Measurements from ENCODE around the gene DAD1.
"Not testable (repeated sequence)": the region's sequence is repeated elsewhere in the genome, so short reads cannot be mapped to it uniquely, and the experiment has no call there.

The DAD1 gene

GRCh38 chr14:22569737-22570131 is 19.3 kb downstream of the DAD1 start:
- DNase-seq (ENCODE audit: low read depth in 2 of 3, low spot score in 1 of 3), result no peak

- no peak for DNase-seq (ENCODE audit: low read depth in 2 of 3, low spot score in 1 of 3)
Observed at GRCh38 chr14:22569106-22569736, 19.8 kb downstream of the DAD1 start.

GRCh38 chr14:22567437-22567836 is 21.6 kb downstream of the DAD1 start:
- DNase-seq (ENCODE audit: low read depth in 2 of 3, low spot score in 1 of 3), result no peak

- no peak for DNase-seq (ENCODE audit: low read depth in 2 of 3, low spot score in 1 of 3)
Observed at GRCh38 chr14:22566845-22567244, 22.2 kb downstream of the DAD1 start.

DNA sequence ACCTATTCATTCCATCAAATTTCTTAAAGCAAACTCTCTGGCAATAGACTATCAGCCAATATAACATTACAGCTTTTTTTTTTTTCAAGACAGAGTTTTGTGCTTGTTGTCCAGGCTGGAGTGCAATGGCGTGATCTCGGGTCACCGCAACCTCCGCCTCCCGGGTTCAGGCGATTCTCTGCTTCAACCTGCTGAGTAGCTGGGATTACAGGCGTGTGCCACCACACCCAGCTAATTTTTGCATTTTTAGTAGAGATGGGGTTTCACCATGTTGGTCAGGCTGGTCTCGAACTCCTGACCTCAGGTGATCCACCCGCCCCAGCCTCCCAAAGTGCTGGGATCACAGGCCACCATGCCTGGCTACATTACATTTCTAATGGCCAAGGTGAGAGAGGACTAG is 22.8 kb downstream of the DAD1 start:
- DNase-seq (ENCODE audit: low read depth in 2 of 3, low spot score in 1 of 3), result not testable (repeated sequence)

DNA sequence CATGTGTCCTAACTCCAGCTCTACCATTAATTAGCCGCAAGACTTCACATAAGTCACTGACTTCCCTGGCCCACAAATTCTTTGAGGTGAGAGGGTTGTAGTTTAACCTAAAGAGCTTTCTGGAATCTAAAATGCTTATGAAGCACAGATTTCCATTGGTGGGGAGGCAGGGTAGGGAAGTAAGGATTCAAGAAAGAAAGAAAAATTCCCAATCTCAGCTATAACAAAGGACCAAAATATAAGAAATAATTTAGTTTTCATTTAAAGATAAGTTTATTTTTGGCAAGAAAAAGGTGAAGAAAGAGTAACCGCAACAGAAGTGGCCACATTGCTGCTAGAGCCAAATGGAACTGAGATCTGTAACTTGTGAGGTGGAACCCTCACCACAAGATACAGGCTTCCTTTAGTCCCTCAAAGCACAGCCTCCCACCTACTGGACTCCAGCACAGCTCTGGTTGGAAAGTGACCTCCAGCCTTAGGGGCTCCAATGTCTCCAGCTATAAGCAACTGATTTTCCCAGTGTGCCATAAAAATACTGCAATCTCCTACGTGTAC is 23.6 kb downstream of the DAD1 start:
- DNase-seq (ENCODE audit: low read depth in 2 of 3, low spot score in 1 of 3), result no peak

GRCh38 chr14:22564463-22564862 is 24.6 kb downstream of the DAD1 start:
- DNase-seq (ENCODE audit: low read depth in 2 of 3, low spot score in 1 of 3), result no peak

DNA sequence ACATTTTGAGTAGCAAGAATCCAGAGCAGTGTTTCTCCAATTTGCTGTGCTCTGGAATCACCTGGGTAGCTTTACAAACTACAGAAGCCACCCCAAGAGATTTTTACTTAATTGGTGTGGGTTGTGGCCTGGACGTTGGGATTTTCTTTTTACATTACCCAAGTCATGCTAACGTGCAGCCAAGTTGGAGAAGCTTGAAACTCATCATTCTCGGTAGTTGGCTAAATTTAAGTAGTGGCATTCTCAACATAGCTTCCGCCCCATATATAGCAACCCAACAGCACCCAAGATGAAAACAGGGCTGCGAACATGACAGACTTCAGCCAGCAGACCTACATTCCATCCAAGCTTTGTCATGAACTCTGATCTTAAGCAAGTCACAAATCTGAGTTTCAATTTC is 25.0 kb downstream of the DAD1 start:
- DNase-seq (ENCODE audit: low read depth in 2 of 3, low spot score in 1 of 3), result no peak

DNA sequence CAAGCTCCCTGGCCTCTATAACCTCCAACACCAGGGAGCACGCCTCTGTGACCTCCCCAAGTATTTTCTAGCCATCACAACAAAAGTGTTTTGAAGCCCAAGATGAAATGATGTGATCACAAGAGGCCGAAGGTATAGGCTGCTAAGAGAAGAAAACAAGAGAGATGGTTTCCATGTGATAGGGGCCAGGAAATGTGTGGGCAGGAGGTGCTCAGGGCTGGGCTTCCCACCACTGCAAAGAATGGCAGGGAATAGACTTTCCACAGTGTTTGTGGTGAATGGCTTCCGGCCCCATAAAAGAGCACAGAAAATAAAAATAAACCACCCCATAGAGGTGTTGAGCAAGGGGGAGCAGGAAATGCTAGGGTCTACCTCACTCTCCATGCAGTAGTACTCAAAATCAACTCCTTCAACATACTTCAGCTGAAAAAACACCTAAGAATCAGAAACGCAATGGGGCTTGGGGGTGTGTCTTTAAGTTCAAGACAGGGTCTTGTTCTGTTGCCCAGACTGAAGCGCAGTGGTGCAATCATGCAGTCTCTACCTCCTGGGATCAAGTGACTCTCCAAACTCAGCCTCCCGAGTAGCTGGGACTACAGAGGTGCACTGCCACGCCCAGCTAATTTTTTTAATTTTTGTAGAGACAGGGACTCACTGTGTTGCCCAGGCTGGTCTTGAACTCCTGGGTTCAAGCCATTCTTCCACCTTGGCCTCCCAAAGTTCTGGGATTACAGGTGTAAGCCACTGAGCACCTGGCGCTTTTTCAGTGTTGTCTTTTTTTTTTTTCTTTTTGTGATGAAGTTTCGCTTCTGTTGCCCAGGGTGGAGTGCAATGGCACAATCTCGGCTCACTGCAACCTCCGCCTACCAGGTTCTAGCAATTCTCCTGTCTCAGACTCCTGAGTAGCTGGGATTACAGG is 27.1 kb downstream of the DAD1 start:
- peak in 1 of 3 donors; percentile 61 for DNase-seq (ENCODE audit: low read depth in 2 of 3, low spot score in 1 of 3)

DNA sequence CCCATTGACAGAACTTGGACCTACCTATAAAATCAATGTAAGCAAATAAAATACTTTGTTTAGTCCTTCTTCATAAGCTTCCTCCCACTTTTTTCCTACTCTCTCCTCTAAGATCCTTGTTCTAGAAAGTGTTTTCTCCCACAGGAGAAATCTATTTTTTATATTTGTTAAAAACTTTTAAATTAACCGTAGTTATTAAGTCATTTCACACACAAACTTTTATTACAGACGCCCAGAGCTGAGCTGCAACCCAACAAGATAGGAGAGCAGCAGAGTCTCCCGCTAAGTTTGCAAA is 27.7 kb downstream of the DAD1 start:
- no peak for DNase-seq (ENCODE audit: low read depth in 2 of 3, low spot score in 1 of 3)

DNA sequence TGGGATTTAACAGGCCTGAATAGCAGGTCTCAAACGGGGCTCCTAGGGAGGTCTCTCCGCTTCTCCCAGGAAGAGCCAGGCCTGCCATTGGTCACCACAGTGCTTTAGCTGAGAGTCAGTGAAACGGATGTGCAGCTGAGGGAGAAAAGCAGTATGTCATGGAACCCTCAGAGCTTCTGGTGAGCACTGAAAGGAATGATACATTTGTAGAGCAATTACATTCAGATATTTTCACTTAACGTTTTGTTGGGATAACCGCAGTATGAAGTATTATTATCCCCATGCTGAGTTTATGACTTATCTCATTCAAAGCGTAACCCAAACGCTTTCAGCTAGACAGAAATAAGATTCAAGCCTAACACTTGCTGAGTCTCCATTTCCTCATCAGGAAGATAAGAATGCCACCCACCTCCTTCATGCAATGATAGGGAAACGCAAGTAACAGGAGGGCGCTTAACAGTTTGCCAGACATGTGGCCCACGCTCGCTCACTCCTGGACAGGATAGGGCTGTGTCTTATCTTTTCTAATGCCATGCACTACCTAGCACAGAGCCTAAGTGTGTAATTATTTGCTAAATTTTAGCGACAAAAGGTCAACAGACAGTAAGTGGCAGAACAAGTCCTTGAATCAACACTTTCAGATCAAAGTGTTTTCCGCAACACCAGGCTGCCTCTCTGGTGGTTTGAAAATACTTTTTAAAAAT is 28.2 kb downstream of the DAD1 start:
- no peak for DNase-seq (ENCODE audit: low read depth in 2 of 3, low spot score in 1 of 3)

DNA sequence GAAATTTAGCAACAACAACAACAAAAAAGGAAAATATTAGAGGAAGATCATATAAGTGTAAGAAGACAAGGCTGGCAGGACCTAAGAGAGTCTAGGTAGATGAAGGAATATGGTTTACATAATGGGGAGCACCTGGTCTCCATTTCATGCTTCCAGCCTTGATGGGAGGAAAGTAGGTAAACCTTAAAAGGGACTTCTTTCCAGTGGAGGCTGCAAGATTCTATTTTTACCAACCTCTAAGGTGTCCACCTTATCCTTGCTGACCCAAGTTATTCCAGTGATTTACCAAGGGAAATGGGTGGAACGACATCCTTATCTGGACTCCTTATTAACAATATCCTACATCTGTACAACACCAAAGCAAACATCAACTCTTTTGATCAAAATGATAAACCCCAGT is 30.0 kb downstream of the DAD1 start:
- DNase-seq (ENCODE audit: low read depth in 2 of 3, low spot score in 1 of 3), result no peak

GRCh38 chr14:22558221-22558913 is 30.7 kb downstream of the DAD1 start:
- DNase-seq (ENCODE audit: low read depth in 2 of 3, low spot score in 1 of 3), result peak in 2 of 3 donors; percentile 62 to 63

DNA sequence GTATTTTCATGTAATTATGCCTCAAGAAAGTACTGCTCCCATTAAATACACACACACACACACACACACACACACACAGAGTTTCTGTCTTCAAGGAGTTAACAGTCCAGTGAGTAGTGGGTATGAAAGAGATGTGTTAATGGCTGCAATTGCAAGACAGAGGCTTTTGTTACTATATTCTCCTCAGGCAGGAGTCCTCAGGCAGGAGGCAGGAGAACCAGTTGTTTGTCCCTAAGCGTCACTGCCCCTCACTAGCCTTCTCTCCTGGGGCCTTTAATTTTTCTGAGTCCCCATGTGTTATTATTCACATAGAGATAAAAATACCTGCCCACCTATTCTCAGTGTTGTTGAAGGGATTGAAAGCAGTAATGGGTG is 31.2 kb downstream of the DAD1 start:
- DNase-seq (ENCODE audit: low read depth in 2 of 3, low spot score in 1 of 3), result peak in 1 of 3 donors; percentile 11

DNA sequence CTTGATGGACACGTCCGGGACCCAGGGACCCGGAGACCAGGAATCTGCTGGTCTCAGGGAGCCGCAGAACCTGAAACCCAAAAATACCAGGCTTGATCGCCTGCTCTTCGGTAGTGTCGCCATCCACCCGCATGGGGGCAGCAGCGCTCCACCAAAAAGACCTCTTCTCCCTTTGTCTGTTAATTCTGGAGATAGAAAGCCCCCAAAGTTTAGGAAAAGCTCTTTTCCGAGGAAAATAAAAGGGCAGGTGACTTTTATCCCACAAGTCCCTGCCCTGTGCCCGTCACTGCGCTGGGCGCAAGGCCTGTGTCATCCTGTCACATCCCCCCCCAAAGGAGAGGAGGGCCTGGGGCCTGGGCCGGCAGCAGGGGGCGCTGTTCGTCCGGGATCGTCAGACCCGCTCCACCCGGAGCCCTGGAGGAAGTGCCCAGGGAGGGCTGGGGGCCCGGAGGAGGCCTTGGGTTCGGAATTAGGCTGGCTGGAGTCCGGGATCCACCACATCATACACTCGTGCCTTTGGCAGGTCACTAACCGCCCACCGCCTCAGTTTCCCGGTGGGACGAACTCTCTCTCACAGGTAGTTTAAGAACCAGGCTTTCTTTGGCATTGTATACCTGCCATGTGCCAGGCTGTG is 31.9 kb downstream of the DAD1 start:
- peak; percentile 90 to 93 (median 91) for DNase-seq (ENCODE audit: low read depth in 2 of 3, low spot score in 1 of 3)

- DNase-seq (ENCODE audit: low read depth in 2 of 3, low spot score in 1 of 3), result peak; percentile 91 to 96 (median 96)
Observed at GRCh38 chr14:22556021-22556989, 32.7 kb downstream of the DAD1 start.

DNA sequence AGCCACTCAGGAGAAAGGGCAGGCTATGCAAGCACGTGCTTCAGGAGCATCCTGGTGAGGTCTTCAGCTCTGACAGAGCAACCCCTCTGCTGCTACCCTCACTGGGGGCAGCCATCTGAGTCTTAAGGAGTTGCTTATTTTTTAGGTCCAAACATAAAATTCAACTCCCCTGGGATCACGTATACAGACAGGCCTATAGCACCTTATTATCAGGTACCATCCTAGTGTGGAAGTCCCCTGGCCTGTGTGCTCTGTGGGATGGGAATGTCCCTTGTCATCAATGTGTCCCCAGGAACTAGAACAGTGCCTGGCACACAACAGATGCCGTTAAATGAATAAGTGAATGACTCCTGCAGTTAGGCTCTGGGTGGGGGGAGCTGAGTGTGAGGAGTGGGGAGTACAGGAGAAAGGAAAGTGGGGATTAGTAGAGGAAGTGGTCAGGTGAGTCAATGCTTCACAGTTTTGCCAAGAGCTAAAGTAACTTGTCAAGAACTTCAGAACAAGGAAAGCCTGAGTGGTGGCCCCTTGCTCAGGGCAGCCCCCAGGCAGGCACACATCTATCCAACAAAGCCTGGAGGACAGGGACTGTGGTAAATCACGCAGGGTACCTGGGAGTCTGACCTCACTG is 33.5 kb downstream of the DAD1 start:
- DNase-seq (ENCODE audit: low read depth in 2 of 3, low spot score in 1 of 3), result peak; percentile 63 to 80 (median 71)

DNA sequence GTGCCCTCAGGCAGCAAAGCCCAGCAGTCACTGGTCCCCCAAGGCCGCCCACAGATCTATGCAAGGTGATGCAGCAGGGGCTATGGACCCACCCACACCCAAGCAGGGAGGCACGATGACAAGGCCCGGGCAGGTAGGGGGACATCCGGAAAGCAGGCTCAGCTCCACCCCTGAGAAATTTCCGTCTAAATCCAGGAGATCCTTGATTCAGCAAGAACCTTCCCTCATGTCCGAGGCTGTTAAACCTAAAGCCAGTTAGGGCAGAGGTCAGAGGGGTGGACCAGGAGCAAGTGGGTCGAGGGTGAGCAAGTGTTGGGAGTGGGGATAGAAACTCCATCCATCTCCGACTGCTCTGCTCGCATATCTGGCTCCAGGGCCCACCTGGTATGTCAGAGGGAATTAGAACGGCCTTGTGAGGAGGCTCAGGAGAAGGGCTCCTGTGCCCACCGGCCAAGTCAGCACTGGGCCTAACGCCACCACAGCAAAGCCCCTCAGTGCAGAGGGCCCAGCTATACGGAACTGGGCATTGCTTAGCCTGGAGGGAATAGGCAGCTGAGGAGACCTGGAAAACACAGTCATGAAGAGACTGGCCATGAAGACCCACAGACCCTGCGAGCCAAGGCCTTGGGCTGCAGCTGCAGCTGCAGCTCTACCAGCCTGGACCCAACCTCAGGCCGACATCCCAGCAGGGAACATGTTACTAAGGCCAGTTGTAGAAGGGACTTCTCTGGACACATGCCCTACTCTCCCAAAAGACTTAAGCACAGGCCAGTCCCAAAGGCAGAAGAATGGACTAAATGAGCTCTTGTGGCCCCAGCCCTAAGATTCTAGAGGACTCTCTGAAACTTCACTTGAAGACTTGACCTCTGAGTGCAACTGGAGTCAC is 34.3 kb downstream of the DAD1 start:
- no peak for DNase-seq (ENCODE audit: low read depth in 2 of 3, low spot score in 1 of 3)

All from stimulated activated CD4-positive, alpha-beta T cell treated with anti-CD3 and anti-CD28 coated beads, Interleukin-12 subunit alpha, Interleukin-12 subunit beta, amount 100 ng/mL, for 48 hours (primary cell).